HG03354 (cell line): ENCODE measurements around the gene HMGB3.

ENCODE experiments used
- ATAC-seq: cut with Tn5 transposase; IDR thresholded peaks from one replicate; pipeline ENCODE4 v1.9.1; 2021; ENCODE audit warnings: mild to moderate bottlenecking; ENCODE audit not compliant: unreplicated experiment, poor library complexity, severe bottlenecking

Gene HMGB3

GRCh38 chrX:151039351-151039750 lies 56.2 kb downstream of the HMGB3 start:
- no peak for ATAC-seq
